SKM-1 (cell line): ENCODE results near the gene KIFAP3.
"Not testable (repeated sequence)": the region's sequence is repeated elsewhere in the genome, so short reads cannot be mapped to it uniquely, and the experiment has no call there.

Experiments
- DNase-seq: peaks from one replicate; lab custom pipeline; 2025; ENCODE audit not compliant: unreplicated experiment; lab: John Stamatoyannopoulos, UW

KIFAP3 gene

GRCh38 chr1:170074250-170075157 is at the start of gene KIFAP3:
Gene KIFAP3 (minus strand): TSS chr1:170074695. CDS start chr1:170074467, 228 bp downstream.
- DNase-seq, result peak; percentile 99

DNA sequence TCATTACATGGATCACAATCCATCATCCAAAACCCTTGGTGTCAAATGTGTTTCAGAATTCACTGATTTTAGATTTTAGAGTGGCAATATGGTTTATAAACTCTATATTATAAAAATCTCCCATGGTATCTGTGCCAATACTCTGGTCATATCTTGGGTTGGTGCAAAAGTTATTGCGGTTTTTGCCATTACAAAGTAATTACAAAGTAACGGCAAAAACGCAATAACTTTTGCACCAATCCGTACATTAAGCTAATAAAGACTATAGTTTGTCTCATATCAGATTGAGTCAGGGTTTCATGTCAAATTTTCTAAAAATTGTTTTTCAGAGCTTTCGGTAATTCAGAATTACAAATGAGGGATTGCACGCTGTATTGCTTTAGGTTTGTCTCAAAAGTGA is 47.9 kb upstream of the KIFAP3 start:
- DNase-seq, result no peak

DNA sequence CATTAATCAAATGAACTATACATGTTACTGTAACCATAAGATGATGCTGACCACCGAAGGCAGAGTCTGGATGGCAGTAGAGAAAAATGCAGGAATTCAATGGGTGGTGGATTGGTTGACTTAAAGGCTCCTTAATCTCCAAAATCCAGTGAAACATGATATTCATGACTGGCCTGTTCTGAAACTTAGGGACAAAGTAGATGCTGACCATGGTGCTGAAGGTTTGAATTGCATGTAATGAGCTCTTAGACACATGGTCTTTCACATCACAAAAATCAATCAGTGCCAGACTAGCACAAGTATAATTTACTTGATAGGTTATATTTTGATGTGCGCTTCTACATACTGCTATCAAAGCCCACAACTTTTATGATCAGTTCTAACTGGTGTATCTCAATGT is 40.4 kb upstream of the KIFAP3 start:
- no peak for DNase-seq

- not testable (repeated sequence) for DNase-seq
These were observed 38.6 kb upstream of the KIFAP3 start for GRCh38 chr1:170113140-170113539.

GRCh38 chr1:170097449-170097948 is 23.0 kb upstream of the KIFAP3 start:
- no peak for DNase-seq

DNA sequence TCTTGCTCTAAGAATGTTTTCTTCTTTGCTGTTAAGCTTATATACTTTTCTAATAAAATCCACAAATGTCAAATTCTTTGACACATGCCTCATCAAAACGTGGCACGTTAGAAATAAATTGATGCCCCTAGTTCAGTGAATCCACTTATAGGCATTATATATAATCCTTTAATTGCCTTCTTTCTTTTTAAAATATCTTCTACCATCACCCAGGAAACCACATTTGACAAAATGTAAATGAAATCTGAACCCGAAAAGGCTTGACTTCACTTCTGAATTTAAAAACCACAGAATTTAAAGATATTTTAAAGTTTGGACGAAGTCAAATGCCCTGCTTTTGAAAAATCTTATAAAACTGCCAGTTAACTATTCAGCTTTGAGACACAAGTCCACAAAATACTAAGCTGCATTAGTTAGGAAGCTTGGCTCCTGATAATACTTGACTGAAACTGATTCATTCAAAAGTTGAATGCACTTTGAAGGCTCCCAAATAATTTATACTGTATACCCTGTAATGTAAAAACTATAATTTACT is 22.4 kb upstream of the KIFAP3 start:
- no peak for DNase-seq

DNA sequence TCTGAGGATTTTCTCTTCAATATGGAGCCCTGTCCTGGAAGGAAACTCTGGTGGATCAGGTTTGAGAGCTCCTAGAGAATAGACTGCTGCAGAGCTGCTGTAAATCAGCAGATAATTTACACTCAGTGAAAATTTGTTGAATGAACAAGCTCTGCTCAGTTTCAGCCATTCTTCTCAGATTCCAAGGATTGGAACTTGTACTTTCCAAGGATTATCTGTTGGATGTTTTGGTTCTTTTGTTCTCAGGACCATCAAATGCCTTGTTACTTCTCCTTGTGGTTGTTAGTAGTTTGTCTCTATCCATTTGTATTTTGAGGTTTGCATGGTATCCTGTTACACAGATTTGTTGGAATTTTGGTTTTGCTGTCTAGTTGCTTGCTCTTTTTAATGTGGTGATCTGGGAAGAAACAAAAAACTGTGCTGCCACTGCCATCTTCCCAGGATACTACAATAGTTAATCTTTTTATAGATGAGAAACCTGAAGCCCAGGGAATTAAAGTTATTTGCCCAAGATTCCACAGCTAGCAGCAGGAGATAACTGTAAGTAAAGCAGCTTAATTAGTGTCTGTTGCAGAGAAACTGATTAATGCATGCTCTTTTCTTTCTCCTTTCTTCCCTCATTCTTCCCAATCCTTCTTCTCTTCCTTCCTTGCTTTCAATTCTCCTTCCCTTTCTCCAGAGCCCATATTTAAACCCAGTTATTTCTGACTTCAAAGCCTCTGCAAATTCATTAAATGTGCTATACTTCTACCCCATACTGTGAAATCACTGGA is 21.7 kb upstream of the KIFAP3 start:
- DNase-seq, result no peak

DNA sequence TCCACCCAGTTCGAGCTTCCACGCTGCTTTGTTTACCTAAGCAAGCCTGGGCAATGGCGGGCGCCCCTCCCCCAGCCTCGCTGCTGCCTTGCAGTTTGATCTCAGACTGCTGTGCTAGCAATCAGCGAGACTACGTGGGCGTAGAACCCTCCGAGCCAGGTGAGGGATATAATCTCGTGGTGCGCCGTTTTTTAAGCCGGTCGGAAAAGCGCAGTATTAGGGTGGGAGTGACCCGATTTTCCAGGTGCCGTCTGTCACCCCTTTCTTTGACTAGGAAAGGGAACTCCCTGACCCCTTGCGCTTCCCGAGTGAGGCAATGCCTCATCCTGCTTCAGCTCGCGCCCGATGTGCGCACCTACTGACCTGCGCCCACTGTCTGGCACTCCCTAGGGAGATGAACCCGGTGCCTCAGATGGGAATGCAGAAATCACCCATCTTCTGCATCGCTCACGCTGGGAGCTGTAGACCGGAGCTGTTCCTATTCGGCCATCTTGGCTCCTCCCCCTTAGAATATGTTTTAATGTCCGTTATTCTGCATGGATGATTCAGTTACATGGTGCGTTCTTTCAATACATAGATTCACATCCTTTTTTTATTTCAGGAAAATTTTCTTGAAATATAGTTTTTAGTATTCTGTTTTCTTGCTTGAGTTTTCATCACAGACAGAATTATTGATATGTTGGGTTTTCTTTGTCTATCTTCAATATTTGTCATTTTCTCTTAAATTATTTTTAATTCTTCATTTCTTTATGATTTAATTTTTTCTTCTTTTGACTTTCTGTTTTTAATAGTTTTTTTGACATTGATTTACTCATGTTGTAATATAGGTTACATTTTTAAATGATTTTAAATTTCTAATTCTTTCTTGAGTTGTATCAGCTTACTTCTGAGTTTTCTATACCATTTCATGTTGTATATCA is 20.5 kb upstream of the KIFAP3 start:
- not testable (repeated sequence) for DNase-seq

GRCh38 chr1:170086399-170087032 is 12.0 kb upstream of the KIFAP3 start:
- DNase-seq, result no peak

DNA sequence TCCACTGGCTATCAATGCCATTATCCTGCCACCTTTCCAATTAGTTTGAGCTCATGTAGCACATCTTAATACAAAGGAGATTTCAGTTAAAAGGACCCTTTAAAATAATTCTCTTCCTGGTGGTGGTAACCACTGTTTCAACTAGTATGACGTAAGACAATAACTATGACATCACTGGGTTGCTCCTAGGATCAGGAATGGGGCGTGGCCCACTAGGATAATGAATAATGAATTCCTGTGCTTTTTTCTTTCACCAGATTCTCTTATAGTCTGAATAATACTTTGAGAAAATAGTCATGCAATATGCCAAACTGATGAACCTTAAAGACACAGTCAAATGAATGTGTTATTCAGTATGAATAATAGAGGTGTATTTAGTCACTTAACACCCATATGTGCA is 10.6 kb upstream of the KIFAP3 start:
- no peak for DNase-seq

GRCh38 chr1:170078610-170079189 is 4.2 kb upstream of the KIFAP3 start:
- no peak for DNase-seq

DNA sequence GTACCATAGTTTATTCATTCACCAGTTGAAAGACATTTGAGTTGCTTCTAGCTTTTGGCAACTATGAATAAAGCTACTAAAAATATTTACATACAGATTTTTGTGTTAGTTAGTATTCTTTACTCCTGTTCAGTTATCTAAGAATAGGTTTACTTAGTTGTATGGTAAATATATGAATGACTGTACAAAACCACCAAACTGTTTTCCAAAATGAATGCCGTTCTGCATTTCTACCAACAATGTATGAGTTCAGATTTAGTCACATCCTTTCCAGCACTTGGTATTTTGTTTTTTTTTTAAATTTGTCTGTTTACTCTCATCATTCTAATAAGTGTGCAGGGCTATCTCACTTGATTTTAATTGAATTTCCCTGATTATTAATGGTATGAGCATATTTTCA is 3.4 kb upstream of the KIFAP3 start:
- no peak for DNase-seq

DNA sequence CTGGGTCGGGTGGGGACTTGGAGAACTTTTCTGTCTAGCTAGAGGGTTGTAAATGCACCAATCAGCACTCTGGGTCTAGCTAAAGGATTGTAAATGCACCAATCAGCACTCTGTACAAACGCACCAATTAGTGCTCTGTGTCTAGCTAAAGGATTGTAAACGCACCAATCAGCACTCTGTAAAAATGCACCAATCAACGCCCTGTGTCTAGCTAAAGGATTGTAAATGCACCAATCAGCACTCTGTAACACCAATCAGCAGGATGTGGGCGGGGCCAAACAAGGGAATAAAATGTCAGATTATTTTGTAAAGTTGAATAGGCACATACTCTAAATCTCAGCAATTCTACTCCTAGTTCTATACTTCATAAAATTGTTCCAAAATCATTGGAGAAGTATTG is 2.5 kb upstream of the KIFAP3 start:
- not testable (repeated sequence) for DNase-seq

GRCh38 chr1:170076199-170076598 is 1.7 kb upstream of the KIFAP3 start:
- no peak for DNase-seq

GRCh38 chr1:170075186-170075585 is 691 bp upstream of the KIFAP3 start:
- DNase-seq, result no peak

DNA sequence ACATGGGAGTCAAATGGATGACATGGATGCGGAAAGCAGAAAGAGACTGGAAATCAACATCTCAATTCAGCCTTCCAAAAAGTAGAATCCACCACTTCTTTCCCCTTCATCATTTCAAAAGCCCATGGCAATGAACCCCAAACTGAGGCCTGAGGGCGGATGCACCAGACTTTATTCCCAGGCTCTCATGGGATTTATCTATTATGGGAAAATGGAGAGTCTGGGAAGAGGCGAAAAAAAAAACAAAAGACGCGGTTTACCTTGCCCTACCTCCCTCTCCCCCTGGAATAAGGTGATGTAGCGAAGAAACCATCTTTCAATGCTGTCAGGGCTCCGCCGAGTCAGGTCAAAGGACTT is 624 bp downstream of the KIFAP3 start:
- DNase-seq, result no peak

- no peak for DNase-seq
These were observed 3.1 kb downstream of the KIFAP3 start for GRCh38 chr1:170071378-170071777.

- DNase-seq, result no peak
These were observed 5.6 kb downstream of the KIFAP3 start for GRCh38 chr1:170068923-170069322.

- no peak for DNase-seq
These were observed 7.2 kb downstream of the KIFAP3 start for GRCh38 chr1:170067253-170067819.
